Right hindlimb (tissue), 1 donor: ENCODE results near the gene MARCKSL1.

Experiments used
- DNase-seq: peaks from one replicate; pipeline ENCODE4 v3.0.0-alpha.2; 2018

Gene MARCKSL1

DNA sequence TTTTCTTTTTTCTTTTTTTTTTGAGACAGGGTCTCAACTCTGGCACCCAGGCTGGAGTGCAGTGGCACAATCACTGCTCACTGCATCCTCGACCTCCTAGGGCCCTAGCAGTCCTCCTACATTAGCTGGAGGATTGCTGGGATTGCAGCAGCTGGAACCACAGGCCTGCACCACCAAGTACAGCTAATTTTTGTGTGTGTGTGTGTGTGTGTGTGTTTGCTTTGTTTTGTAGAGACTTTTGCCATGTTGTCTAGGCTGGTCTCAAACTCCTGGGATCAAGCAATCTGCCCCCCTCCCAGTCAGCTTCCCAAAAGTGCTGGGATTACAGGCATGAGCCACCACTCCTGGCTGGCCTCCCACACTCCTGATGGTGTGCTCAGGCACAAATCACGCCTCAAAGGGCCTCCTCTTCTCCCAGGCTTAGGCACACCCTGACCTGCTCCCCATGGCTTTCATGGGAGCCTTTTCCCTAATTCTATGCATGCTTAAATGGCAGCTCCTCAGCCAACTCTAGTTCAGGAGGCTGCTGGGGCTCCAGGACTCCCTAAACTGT, 16.9 kb upstream of the MARCKSL1 start:
- no peak for DNase-seq

DNA sequence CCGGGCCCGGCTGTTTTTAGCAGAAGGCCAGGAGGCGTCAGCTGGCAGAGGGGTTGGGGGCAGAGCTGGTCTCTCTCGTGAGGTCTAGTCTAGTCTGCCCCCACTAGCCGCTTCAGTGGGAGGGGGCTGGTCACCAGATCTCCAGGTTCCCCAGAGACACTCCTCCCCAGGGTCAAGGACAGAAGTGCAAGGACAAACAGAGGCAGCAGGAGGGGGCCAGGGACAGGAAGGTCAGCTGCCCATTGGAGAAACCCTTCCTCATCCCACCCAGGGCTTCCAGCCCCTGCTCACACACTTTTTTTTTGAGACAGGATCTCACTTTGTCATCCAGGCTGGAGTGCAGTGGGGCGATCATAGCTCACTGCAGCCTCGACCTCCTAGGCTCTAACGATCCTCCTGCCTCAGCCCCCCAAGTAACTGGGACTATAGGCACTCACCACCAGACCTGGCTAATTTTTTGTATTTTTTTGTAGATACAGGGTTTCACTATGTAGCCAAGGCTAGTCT, 16.3 kb upstream of the MARCKSL1 start:
- no peak for DNase-seq

DNA sequence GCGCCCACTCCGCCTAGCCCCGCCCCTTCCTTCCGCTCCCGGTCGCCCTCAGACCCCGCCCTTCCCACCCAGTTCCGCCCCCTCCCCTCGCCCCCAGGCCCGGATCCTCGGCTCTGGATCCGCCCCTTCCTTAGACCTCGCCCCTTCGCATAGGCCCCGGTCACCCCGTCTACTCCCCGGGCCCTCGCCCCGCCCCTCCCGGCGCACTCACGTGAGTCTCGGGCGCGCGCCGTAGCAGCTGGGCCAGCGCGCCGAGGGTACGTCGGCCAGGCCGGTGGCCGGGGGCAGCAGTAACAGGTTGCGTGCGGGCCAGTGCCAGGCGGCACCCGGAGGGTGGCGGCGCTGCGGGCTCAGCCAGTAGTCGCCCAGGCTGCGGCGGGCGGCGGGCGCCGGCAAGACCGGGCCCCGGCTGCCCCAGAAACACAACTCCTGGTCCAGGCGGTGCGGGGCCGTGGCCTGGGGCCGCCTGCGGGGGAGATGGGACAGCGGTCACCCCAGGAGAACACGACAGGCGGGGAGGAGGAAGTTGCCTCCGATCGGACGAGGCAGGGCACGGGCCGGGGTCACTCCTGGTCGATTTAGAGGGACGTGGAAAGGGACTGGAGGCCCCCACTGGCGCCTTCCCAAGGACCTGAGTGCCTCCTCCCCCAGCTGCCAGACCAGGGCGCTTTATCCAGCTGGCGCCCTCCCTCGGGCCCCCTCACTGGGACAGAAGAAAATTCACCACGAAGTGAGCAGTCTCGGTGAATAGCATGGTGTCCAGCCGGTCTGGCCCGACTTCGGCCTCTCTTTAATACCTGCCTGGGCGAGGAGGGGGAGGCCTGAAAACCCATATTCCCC, 15.6 kb upstream of the MARCKSL1 start:
- peak; percentile 97 for DNase-seq

DNA sequence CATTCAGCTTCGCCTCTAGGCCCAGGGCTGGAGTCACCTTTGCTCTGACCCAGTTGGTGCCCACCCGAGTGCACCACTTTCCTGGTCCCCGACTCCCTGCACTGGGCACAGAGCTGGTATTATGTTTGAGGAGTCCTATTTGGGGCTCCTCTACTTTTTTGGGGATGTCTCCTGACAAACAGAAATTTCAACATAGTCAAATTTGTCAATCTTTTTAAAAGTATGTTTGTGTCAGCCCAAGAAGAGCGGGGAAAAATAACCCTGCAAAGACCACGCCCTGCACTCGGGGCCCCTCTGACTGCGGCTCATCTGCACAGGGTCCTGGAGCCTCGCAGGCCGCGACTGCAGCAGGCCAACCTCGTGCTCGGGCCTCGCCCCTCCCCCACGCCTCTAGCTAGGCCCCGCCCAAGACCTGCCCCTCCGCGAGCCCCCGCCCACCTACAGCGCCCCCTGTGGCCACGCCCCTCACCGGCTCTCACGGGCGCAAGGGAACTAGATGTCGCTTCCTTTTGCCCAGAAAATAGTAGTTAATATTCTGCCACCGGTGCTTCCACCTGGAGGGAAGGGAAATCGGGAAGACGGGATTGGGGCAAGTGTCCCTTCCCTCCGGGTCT, 14.9 kb upstream of the MARCKSL1 start:
- DNase-seq = no peak

DNA sequence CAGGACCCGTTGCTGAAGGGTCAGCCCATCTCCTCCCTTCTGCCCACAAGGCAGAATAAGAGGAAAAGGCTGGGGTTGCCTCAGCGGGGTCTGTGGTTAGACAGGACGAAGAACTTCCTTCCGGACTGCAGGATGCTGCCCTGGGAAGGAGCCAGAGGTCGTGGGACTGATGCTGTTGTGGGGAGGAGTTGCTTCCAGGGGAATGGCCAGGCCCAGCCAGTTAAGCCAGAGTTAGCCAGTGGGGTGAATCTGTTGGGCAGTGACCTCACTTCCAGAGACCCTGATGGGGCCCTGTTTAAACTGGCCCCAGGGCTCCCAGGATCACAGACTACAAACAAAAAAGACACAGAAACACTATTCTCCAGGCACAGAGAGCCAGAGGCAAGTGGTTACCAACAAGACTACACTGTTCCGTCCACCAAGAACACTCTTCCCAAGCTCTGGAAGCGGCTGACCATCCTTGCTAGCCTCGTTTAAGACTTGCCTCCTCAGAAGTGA, 13.2 kb upstream of the MARCKSL1 start:
- peak; percentile 49 for DNase-seq

DNA sequence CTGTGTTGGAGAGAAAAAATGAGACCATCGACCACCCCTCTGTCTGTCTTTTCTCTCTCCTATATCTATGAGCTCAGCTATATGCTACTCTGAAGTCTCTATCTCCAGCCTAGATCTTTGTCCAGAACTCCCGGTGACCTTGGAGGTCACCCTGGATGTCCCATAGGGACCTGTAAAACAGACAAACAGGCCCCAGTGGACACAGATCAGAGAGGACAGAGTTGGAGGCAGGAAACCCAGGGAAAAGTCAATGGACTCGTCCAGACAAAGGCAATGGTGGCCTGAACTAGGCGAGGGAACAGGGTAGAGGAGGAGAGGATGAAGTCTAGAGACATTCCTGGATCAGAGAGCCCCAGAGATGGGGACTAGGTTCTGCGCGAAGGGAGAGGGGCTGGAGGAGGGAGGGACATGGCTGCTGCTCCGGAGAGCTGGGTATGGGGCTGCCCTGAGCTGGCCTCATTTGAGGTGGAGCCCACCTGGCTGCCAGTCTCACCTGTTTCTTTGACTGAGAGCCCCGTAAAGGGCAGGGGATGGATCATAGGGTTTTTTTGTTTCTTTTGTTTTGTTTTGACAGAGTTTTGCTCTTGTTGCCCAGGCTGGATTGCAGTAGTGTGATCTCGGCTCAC, 10.6 kb upstream of the MARCKSL1 start:
- no peak for DNase-seq

DNA sequence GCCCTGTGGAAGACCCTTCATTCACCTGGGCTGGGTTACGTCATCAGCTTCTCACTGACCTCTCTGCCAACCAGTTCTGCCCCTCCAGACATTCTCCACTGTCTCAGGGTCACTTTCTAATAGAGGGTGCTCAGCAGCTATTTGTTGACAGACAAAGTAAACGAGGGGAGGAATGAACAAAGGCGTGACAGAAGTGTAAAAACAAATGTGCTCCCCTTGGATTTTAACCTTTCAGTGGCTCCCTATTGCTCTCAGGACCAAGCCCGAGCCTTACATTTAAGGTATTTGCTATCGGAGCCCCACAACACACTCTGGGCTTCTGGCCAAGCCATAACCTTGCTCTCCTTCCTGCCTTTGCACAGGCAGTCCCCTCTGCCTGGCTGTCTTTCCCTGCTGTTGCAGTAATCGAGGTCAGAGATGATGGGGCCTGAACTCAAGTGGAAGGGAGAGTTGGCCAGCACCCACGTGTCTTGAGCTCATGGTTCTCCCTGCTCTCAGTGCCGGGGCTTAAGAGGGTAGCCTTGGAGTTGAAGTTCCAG, 9.3 kb upstream of the MARCKSL1 start:
- DNase-seq = no peak

DNA sequence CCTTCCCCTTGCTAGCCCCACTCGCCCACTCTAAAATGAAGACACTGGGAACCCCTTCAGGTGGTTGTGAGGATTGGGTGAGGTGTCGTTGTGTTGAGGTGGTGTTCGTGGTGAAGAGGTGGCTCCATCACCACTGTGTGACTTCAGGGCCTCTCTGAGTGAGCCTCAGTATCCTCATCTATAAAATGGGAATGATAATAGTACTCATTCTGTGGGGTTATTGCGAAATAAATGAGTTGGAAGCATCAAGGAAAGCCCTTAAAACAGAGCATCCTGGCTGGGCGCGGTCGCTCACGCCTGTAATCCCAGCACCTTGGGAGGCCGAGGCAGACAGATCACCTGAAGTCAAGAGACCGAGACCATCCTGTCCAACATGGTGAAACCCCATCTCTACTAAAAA, 6.7 kb upstream of the MARCKSL1 start:
- no peak for DNase-seq

DNA sequence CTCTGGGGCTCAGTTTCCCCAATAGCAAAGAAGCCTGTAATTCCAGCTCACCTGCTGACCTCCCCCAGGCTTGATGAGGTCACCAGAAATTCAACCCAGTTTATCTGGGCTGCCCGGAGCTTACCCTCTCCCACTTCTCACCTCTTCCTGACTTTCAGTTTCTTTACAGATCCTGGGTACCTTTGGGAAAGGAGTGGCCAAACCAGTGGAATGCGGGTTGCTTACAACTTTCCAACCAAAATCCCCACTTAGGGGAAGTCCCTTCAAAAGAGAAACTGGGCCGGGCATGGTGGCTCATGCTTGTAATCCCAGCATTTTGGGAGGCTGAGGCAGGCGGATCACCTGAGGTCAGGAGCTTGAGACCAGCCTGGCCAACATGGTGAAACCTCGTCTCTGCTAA, 5.9 kb upstream of the MARCKSL1 start:
- no peak for DNase-seq

DNA sequence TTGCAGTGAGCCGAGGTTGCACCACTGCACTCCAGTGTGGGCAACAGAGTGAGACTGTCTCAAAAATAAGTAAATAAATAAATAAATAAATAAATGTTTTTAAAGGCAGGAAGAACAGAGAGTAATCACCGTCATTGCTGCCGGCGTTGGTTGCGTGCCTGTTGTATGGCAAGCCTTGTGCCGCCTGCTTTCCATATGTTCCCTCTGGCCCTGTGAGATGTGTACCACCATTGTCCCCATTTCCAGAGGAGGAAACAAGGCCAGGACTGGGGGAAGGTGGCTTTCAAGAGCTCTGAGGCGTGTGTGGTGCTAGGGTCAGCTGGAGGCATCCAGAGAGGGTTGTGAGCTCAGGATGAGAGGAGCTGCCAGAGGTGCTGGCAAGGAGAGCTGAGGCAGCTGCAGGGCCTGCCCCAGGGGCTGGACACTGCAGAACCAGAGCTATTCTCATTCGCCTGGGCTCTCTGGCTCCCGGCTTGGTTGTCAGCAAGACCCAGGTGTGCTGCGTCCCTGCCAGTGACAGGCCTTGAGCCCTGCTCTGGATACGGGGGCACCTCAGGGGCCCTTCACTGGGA, 5.2 kb upstream of the MARCKSL1 start:
- no peak for DNase-seq

DNA sequence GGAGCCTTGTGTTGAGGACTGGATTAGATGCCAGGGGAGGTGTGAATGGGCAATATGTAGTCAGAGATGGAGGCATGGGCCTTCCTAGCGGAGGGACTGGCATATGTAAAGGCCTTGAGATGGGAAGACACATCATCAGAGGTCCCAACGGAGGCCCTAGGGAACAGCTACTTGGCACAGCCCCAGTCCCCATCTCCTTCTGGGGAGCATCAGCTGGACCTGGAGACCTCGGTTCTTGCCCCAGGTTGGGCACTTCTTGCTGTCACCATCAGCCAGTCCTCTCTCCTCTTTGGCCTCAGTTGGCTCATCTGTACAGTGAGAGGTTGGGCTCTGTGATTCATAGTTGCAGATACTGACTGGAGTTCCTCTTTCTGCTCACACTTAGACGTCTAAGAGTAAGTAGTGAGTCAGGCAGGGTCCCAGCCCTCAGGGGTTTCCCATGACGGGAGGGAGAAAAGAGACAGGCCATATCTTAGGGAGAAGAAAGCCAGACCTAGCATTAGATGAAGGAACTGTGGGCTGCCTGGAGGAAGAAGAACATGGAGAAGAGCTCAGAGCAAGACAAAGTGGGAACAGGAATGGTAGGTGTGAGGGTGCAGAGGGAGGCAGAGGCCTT, 3.4 kb upstream of the MARCKSL1 start:
- no peak for DNase-seq

DNA sequence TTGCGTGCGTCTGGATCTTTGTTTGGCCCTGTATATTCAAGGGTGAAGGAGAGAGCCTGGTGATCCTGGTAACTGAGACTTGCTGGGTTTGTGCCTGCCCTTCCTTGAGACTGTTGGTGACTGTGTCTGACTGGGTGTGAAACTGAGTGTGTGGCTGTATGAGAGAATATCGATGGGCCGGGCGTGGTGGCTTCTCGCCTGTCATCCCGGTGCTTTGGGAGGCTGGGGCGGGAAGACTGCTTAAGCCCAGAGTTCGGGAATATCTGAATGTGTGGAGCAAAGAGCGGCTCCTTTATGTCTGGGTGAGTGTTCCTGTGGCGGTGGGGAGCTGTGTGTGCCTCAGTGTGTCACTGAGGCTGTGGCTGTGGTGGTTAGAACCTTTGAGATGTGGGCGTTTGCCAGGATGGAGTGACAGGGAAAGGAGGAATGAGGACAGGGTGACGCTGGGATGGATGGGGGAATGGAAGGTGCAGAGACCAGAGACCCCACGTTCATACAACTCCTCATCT, 2.7 kb upstream of the MARCKSL1 start:
- no peak for DNase-seq

DNA sequence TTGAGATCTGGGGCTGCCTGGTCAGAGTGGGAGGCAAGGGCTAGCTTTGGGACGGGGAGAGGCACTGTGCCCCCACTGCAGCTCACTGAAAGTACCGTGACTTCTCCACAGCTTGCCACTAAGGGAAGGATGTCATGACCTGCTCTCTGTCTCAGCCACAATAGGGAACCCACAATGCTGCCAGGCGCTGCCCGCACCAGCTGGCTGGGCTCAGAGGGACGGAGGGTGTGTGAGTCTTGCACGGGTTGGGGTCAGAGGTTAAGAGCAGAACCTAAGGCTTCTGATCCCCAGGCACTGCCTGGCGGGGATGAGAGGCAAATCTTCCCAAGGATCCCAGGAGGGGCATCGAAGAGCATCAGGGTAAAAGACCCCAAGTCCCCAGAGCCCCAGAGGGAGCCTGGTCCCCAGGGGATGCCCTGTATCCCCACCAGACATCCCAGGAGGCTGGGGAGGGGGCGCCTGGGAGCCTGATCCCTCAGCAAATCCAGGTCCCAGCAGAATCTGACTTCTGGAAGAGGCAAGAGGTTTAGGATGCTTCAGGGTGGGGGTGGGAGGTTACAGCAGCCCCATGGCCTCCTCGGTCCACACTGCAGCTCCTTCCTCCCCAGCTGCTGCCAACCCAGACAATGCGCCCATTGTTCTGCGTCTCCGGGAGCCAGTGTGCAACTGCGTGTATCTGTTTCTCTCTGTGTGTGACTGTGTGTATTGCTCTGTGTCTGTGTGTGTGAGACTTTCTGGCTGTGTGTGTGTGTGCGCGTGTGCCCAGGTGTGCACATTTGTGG, 2.0 kb upstream of the MARCKSL1 start:
- peak; percentile 75 for DNase-seq

DNA sequence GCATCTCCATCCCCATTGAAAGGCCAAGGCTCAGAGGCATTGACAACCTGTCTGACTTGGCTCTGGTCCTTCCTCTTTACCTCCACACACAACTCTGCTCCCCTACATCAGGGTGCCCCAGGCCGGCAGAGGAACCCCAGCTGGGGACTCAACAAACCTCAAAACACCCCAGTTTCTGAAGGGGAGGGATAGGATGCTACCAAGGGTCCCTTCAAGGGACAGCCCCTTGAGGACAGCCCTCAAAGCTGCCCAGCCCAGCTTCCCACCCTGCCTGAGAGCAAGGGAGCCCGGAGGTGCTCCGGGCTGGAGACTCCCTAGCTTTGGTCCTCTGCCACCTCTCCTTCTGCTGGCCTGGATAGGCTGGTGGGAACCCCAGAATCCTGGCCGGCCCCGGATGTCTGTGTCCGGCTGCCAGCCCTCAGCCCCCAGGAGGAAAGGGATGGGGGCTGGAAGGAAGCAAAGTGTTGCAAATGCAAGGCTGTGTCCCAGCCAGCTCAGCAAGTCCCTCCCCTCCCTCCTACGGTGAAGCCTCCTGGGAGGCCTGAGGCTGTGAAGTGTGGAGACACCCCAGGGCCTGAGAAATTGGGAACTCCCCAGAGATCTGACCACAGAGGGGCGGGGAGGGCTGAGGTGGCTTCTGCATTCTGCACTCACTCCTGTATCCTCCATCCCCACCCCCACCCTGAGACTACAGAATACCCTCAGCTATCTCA, 1.1 kb upstream of the MARCKSL1 start:
- peak; percentile 35 for DNase-seq

DNA sequence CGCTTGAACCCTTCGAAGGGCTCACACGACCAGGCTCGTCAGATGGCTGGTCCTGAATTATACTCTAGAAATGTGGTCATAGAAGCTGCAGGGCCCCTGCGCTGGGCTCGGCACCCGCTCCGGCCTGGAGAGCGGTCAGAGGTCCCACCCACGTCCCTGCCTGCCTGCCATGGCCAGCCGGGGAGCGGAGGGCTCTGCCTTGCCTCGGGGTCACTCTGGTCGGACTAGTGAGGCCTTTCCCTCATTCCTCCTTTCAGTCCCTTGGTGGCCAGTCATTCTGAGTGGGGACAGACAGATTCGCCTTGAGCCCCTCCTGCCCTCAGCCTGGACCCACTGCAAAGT, 529 bp upstream of the MARCKSL1 start:
- DNase-seq = no peak

DNA sequence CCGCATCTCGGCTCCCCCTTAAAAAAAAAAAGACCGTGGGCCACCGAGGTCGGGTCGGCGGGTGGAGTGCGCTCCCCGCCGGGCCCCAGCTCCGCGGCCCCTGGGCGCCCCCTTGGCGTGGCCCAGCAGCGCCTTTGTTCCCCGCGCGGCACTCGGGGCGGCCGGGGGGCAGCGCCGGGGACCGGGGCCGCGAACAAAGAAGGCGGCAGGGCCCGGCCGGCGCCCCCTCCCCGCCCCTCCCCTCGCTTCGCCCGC, 571 bp downstream of the MARCKSL1 start:
- DNase-seq = no peak

DNA sequence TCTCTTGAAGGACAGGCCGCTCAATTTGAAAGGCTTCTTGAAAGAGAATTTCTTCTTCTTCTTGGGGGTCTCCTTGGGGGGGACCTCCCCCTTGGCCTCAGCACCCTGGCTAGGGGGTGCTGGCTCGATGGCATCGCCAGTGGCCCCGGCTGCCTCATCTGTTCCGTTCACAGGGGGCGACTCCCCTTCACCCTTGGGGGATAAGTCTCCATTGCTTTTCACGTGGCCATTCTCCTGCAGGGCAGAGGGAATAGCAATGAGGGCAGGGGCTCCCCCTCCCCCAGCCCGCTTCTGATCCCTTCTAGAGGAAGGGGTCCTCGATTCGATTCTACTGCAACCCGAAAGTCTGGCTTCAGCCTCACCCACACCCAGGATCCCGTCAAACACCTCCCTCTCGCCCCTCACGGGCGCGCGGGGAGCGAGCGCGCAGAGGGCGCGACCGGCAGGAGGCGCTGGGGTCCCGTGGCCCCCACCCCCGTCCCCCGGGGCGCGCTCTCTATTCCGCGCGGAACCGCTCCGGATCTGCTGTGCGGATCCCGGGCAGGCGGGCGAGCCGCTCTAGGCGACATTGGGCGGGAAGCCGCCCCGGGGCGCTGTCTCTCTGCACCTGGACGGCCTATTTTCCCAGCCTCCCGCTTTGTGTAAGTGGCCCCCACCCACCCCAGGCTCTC, 1.0 kb downstream of the MARCKSL1 start:
- peak; percentile 68 for DNase-seq

DNA sequence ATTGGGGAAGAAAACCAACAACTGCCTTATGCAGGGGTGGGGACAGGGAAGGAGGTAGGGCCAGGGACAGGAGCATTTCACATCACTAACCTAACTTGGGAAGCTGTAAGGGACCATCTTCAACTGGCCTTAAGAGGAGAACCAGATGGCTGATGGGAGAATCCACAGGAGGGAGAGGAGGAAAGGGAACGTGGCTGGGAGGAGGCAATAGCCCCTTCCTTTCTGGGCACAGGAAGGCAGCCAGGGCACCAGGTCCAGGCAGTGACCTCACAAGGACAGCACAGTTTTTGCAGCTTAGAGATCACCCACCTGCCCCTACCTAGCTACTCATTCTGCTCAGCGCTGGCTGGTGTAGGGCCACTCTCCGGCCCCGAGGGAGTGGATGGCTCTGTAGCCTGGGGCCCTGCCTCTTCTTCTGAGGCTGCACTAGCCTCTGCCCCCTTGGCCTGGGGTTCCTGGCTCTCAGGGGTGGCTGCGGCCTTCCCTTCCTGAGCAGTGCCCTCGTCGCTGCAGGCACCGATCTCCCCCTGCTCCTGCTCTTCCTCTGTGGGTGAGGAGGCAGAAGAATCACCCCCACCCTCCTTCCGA, 1.7 kb downstream of the MARCKSL1 start:
- no peak for DNase-seq

DNA sequence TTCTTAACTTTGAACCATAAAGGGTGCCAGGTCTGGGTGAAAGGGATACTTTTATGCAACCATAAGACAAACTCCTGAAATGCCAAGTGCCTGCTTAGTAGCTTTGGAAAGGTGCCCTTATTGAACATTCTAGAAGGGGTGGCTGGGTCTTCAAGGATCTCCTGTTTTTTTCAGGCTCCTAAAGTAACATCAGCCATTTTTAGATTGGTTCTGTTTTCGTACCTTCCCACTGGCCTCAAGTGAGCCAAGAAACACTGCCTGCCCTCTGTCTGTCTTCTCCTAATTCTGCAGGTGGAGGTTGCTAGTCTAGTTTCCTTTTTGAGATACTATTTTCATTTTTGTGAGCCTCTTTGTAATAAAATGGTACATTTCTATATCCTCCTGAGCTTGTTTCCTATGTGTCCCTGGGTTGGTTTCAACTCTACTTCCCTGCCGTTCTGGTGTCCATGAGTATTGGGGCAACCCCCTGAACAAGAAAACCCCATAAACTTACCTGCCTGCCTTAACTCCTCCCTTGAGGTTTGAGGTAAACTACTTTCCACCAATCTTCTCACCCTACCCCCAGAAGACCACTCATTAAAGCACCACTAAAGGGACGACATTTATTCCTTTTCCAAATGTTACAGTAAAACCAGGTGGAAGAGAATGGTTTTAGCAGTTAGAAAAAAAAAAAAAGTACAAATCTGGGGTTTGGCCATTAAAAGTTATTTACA, 2.6 kb downstream of the MARCKSL1 start:
- DNase-seq = no peak
